Astrocyte of the cerebellum (primary cell): ENCODE measurements around the gene CA12.
"Not testable (repeated sequence)": the region's sequence is repeated elsewhere in the genome, so short reads cannot be mapped to it uniquely, and the experiment has no call there.

ENCODE experiments used
- DNase-seq: peaks from one replicate; pipeline ENCODE4 v3.0.0-alpha.2; 2011; ENCODE audit warnings: low read depth
- H3K4me3 ChIP-seq: 2 replicates; pipeline ENCODE4 v1.5.1; 2011; ENCODE audit warnings: mild to moderate bottlenecking, low read depth, low read length, moderate library complexity
- in situ Hi-C: cut with HindIII; loops from 2 replicates; pipeline ENCODE4 v1.10.0; 2017; ENCODE audit warnings: low sequenced_read_pairs
- TF ChIP-seq, protein P1 (sequence below): IDR thresholded peaks from 2 replicates; pipeline ENCODE4 v1.5.1; 2012; ENCODE audit warnings: low read length, low read depth, moderate library complexity, mild to moderate bottlenecking; ENCODE audit errors: missing control alignments

Gene CA12

DNA sequence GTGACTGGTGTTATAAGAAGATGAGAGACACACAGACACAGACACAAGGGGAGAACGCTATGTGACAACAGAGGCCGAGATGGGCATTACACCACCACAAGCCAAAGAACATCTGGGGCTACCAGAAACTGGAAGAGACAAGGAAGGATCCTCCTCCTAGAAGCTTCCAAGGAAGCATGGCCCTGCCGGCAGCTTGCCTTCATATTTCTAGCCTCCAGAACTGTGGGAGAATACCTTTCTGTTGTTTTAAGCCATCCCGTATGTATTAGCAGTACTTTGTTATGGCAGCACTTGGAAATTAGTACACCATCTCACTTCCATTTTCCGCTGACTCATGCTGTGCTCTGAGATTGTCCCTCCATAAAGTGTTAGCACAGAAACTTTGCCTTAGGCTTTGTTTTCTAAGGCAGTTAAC lies 38.7 kb upstream of the CA12 start:
- TF ChIP-seq, protein P1, sequence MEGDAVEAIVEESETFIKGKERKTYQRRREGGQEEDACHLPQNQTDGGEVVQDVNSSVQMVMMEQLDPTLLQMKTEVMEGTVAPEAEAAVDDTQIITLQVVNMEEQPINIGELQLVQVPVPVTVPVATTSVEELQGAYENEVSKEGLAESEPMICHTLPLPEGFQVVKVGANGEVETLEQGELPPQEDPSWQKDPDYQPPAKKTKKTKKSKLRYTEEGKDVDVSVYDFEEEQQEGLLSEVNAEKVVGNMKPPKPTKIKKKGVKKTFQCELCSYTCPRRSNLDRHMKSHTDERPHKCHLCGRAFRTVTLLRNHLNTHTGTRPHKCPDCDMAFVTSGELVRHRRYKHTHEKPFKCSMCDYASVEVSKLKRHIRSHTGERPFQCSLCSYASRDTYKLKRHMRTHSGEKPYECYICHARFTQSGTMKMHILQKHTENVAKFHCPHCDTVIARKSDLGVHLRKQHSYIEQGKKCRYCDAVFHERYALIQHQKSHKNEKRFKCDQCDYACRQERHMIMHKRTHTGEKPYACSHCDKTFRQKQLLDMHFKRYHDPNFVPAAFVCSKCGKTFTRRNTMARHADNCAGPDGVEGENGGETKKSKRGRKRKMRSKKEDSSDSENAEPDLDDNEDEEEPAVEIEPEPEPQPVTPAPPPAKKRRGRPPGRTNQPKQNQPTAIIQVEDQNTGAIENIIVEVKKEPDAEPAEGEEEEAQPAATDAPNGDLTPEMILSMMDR, result no peak
- DNase-seq, result no peak
- in situ Hi-C loops, result no loop called here
- no peak overlapping the region for H3K4me3 ChIP-seq

DNA sequence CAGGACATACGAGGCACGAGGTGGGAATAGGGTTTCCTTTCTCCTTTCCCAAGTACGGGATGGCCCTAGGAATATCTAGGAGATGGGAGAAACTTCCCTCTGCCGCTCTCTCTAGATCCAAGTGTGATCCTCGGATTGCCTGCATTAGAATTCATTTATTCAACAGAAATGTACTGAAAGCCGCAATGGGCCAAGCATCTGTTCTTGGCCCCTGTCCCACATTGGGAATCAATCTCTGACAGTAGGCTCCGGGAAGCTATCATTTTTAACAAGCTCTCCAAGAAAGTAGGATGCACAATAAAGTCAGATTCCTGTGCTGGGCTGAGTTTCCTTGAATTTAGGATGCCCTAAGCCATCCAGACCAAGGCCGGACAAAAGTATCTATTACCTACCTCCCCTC lies 37.2 kb upstream of the CA12 start:
- TF ChIP-seq, protein P1, result no peak
- in situ Hi-C loops, result no loop called here
- DNase-seq, result no peak
- H3K4me3 ChIP-seq, result no peak overlapping the region

DNA sequence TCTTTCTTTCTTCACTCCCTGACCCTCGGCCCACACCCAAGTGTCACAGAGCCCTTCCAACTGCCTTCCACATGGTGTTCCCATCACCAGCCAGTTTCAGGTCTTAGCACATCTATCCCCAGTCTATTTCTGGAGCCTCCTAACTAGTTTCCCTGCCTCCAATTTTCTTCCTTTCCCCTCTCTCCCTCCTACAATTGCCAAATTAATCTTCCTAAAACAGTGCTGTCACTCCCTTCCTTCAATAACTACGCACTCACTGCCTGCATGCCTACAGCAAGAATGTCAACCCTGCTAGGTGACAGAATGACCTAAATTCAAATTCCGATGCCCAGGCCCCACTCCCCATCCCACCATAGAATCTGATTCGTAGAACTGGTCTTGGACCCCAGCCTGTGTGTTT lies 36.1 kb upstream of the CA12 start:
- TF ChIP-seq, protein P1, result no peak
- no peak overlapping the region for H3K4me3 ChIP-seq
- in situ Hi-C loops, result no loop called here
- no peak for DNase-seq

DNA sequence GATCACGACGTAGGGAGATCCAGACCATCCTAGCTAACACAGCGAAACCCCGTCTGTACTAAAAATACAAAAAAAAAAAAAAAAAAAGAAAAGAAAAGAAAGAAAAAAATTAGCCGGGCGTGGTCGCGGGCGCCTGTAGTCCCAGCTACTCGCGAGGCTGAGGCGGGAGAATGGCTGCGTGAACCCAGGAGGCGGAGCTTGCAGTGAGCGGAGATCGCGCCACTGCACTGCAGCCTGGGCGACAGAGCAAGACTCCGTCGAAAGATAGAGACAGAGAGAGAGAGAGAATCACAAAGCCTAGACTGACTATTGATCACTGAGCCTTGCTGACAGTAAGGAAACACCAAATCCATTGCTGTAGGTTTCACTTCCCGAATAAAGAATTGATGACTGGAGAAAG lies 35.6 kb upstream of the CA12 start:
- H3K4me3 ChIP-seq, DNase-seq, in situ Hi-C loops: not testable (repeated sequence)

DNA sequence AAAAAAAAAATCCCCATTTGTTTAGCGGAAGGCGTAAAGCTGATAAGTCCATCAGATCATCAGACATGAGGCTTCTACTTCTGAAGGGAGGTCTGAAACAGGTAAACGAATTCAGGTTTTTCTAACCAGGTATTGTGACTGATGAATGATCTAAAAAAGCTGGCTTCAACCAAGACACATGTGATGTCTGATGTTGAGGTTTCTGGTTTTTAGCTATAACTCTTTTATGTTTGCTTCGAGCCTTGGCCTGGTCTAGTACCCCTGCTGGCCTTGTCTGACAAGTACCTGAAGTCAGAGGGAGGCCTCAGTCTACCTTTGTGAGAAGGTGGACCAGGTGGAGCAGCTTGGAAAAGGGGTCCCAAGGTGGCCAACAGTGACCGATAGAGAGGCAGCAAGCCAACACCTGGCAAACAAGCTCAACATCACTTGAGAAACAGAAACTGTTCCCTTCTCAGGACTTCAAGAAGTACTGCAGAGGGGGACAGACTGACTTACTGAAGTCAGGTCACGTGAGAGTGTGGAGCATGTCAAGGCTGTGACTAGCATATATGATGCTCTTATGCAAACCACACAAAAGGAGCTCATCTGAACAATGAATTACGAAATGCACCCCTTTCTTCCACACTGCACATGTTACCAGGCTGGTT lies 33.0 kb upstream of the CA12 start:
- TF ChIP-seq, protein P1, result no peak
- H3K4me3 ChIP-seq, result no peak overlapping the region
- DNase-seq, result no peak
- in situ Hi-C loops, result no loop called here

DNA sequence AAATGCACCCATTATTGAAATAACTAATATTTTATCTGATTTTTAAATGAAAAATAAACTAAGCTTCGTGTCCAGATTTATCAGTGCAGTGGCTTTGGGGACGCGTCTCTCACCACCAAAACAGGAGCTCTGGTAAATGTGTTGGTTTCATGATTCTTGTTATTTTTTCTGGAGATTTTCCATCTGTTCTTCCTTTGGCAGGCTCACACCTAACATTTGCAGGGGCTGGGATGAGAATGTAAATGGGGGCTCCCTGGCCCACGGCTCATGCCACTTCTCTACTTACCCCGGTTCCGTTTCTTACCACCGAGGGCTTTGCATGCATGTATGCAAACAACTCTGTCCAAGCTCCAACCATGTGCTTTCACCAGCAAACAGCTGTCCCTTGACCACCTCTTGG lies 30.9 kb upstream of the CA12 start:
- in situ Hi-C loops, result no loop called here
- TF ChIP-seq, protein P1, result no peak
- no peak overlapping the region for H3K4me3 ChIP-seq
- no peak for DNase-seq

DNA sequence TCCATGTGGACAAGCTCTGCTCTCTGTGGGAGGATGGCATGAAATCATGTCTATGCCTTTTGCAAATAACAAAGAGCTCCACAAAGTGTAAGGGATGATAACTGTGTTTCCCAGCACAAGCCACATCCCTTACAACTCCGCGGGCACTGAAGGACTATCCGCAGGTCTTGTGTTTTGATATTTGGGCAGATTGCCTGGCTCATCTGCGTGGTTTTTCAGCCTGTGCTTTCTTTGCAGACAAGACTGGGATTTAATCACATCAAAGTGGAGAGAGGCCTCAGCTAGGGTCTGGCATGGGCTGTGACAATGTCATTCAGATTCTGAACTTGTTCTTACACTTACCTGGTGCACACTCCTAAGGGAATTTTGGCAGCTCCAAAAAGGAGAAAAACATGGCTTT lies 30.2 kb upstream of the CA12 start:
- TF ChIP-seq, protein P1, result no peak
- DNase-seq, result no peak
- in situ Hi-C loops, result no loop called here

More for the DNA sequence above, 30.2 kb upstream of the CA12 start:
- H3K4me3 ChIP-seq, result no peak overlapping the region
